WTC11 (cell line): ENCODE data around the gene PLEKHH2. TPM values are rescaled to one million over a fixed set of nuclear protein-coding genes. Genes with fewer than 3 reads are reported as not detected.

Experiments
- ATAC-seq: fragments of 200-7000 bp; cut with Tn5 transposase; 2 replicates; pipeline ENCODE4 v1.10.0; 2021; ENCODE audit warnings: mild to moderate bottlenecking, moderate library complexity
- CTCF ChIA-PET: fragments of 300-600 bp; sonication (Branson Sonifier 250); formaldehyde crosslinking; loops from one replicate; lab custom pipeline; 2021; ENCODE audit warnings: antibody characterized with exemption; lab: Charles Lee
- POLR2A ChIA-PET: fragments of 350-600 bp; sonication (Branson Sonifier 250); formaldehyde crosslinking; loops from one replicate; lab custom pipeline; 2021; ENCODE audit warnings: antibody characterized with exemption; lab: Charles Lee
- DNase-seq: peaks from one replicate; pipeline ENCODE4 v3.0.0; 2021; ENCODE audit warnings: low spot score
- H3K27ac Mint-ChIP-seq: 2 replicates; pipeline ENCODE4 v1.8.0; 2021; ENCODE audit warnings: mixed read lengths
- H3K27me3 Mint-ChIP-seq: 2 replicates; pipeline ENCODE4 v1.8.0; 2021; ENCODE audit warnings: low read depth, mild to moderate bottlenecking, moderate library complexity, mixed read lengths
- H3K36me3 Mint-ChIP-seq: 2 replicates; pipeline ENCODE4 v1.8.0; 2021; ENCODE audit warnings: mixed read lengths
- H3K4me1 Mint-ChIP-seq: 2 replicates; pipeline ENCODE4 v1.8.0; 2022; ENCODE audit warnings: mixed read lengths
- H3K4me3 Mint-ChIP-seq: 2 replicates; pipeline ENCODE4 v1.8.0; 2021; ENCODE audit warnings: mild to moderate bottlenecking, moderate library complexity, mixed read lengths
- H3K9me3 Mint-ChIP-seq: 2 replicates; pipeline ENCODE4 v1.8.0; 2021; ENCODE audit warnings: mixed read lengths
- CBFB ChIP-seq: sonication (generic); formaldehyde crosslinking; IDR thresholded peaks from 2 replicates; pipeline ENCODE4 v1.8.1; 2022; ENCODE audit warnings: mild to moderate bottlenecking, low read depth, missing genetic modification reagents
- CREB1 ChIP-seq: sonication (generic); formaldehyde crosslinking; IDR thresholded peaks from 2 replicates; pipeline ENCODE4 v1.8.0; 2023; ENCODE audit warnings: mild to moderate bottlenecking, missing genetic modification reagents
- E2F4 ChIP-seq: sonication (generic); formaldehyde crosslinking; IDR thresholded peaks from 2 replicates; pipeline ENCODE4 v1.8.1; 2022; ENCODE audit warnings: low read depth, mild to moderate bottlenecking, moderate library complexity, missing genetic modification reagents, borderline replicate concordance
- E2F5 ChIP-seq: sonication (generic); formaldehyde crosslinking; IDR thresholded peaks from 2 replicates; pipeline ENCODE4 v1.8.1; 2022; ENCODE audit warnings: mild to moderate bottlenecking, moderate library complexity, missing genetic modification reagents
- ELF4 ChIP-seq: sonication (generic); formaldehyde crosslinking; IDR thresholded peaks from 2 replicates; pipeline ENCODE4 v1.8.1; 2022; ENCODE audit warnings: low read depth, mild to moderate bottlenecking, moderate library complexity, missing genetic modification reagents
- EMX1 ChIP-seq: fragments of 250-450 bp; sonication (Bioruptor Pico); IDR thresholded peaks from 2 replicates; pipeline ENCODE4 v1.8.0; 2021; ENCODE audit warnings: mild to moderate bottlenecking
- ESRRA ChIP-seq: sonication (generic); formaldehyde crosslinking; IDR thresholded peaks from 2 replicates; pipeline ENCODE4 v1.8.1; 2022; ENCODE audit warnings: mild to moderate bottlenecking, missing genetic modification reagents, borderline replicate concordance
- FOXP4 ChIP-seq: sonication (generic); formaldehyde crosslinking; IDR thresholded peaks from 2 replicates; pipeline ENCODE4 v1.8.0; 2022; ENCODE audit warnings: mild to moderate bottlenecking, missing genetic modification reagents
- JUN ChIP-seq: sonication (generic); formaldehyde crosslinking; IDR thresholded peaks from 2 replicates; pipeline ENCODE4 v1.8.0; 2023; ENCODE audit warnings: mild to moderate bottlenecking, missing genetic modification reagents
- MLX ChIP-seq: sonication (generic); formaldehyde crosslinking; IDR thresholded peaks from 2 replicates; pipeline ENCODE4 v1.8.1; 2023; ENCODE audit warnings: mild to moderate bottlenecking, missing genetic modification reagents, moderate library complexity
- NR2C2 ChIP-seq: sonication (generic); formaldehyde crosslinking; IDR thresholded peaks from 2 replicates; pipeline ENCODE4 v1.8.0; 2022; ENCODE audit warnings: mild to moderate bottlenecking, missing genetic modification reagents
- RORB ChIP-seq: fragments of 250-450 bp; sonication (Bioruptor Pico); IDR thresholded peaks from 2 replicates; pipeline ENCODE4 v1.9.0; 2021; ENCODE audit warnings: mild to moderate bottlenecking
- SMAD4 ChIP-seq: sonication (generic); formaldehyde crosslinking; IDR thresholded peaks from 2 replicates; pipeline ENCODE4 v1.8.0; 2022; ENCODE audit warnings: mild to moderate bottlenecking, missing genetic modification reagents
- TEAD1 ChIP-seq: sonication (generic); formaldehyde crosslinking; IDR thresholded peaks from 2 replicates; pipeline ENCODE4 v1.8.0; 2022; ENCODE audit warnings: mild to moderate bottlenecking, missing genetic modification reagents
- TEAD4 ChIP-seq: sonication (generic); formaldehyde crosslinking; IDR thresholded peaks from 2 replicates; pipeline ENCODE4 v1.8.0; 2022; ENCODE audit warnings: mild to moderate bottlenecking, missing genetic modification reagents
- TP53 ChIP-seq: sonication (generic); formaldehyde crosslinking; IDR thresholded peaks from 2 replicates; pipeline ENCODE4 v1.8.1; 2023; ENCODE audit warnings: mild to moderate bottlenecking, missing genetic modification reagents
- ZBTB21 ChIP-seq: sonication (generic); formaldehyde crosslinking; IDR thresholded peaks from 2 replicates; pipeline ENCODE4 v1.8.1; 2023; ENCODE audit warnings: mild to moderate bottlenecking, missing genetic modification reagents, borderline replicate concordance
- ZBTB43 ChIP-seq: sonication (generic); formaldehyde crosslinking; IDR thresholded peaks from 2 replicates; pipeline ENCODE4 v1.8.1; 2023; ENCODE audit warnings: mild to moderate bottlenecking, missing genetic modification reagents
- ZNF219 ChIP-seq: sonication (generic); formaldehyde crosslinking; IDR thresholded peaks from 2 replicates; pipeline ENCODE4 v1.8.0; 2023; ENCODE audit warnings: missing genetic modification reagents, mild to moderate bottlenecking, borderline replicate concordance
- ZNF281 ChIP-seq: sonication (generic); formaldehyde crosslinking; IDR thresholded peaks from 2 replicates; pipeline ENCODE4 v1.8.0; 2023; ENCODE audit warnings: mild to moderate bottlenecking, missing genetic modification reagents
- ZNF317 ChIP-seq: sonication (generic); formaldehyde crosslinking; IDR thresholded peaks from 2 replicates; pipeline ENCODE4 v1.8.1; 2023; ENCODE audit warnings: low read depth, mild to moderate bottlenecking, moderate library complexity, missing genetic modification reagents, borderline replicate concordance
- ZSCAN18 ChIP-seq: fragments of 250-450 bp; sonication (Bioruptor Pico); IDR thresholded peaks from 2 replicates; pipeline ENCODE4 v2.1.2; 2022; ENCODE audit warnings: mild to moderate bottlenecking, moderate library complexity
- total RNA-seq: library from RNA; stranded (reverse); gene quantifications from 3 replicates; pipeline ENCODE4 v1.2.3, GENCODE V29; 2021

PLEKHH2 gene
- total RNA-seq, 1 experiment from 2014 or later = 5.8 TPM

- TF ChIP-seq FOXP4 (CRISPR knock-in tag) = no peak
- no peak for TF ChIP-seq TEAD4 (CRISPR knock-in tag)
- no peak for TF ChIP-seq CREB1 (CRISPR knock-in tag)
- TF ChIP-seq EMX1 (CRISPR knock-in tag) = no peak
- TF ChIP-seq ZSCAN18 (CRISPR knock-in tag) = no peak
- TF ChIP-seq MLX (CRISPR knock-in tag) = no peak
- no peak for TF ChIP-seq TP53 (CRISPR knock-in tag)
- TF ChIP-seq ELF4 = no peak
- TF ChIP-seq RORB = no peak
- TF ChIP-seq JUN = no peak
- no peak for TF ChIP-seq E2F5 (CRISPR knock-in tag)
Measured at GRCh38 chr2:43745457-43745856, 108.4 kb downstream of the PLEKHH2 start (continued).

GRCh38 chr2:43748333-43748732 lies 111.3 kb downstream of the PLEKHH2 start:
- no peak for ATAC-seq
- H3K36me3 Mint-ChIP-seq = no peaks in the 10 kb centered on the region
- no peaks in the 10 kb centered on the region for H3K27me3 Mint-ChIP-seq
- ChIA-PET POLR2A (no interaction called here), CTCF (no interaction called here)
- no peak overlapping the region for H3K4me3 Mint-ChIP-seq
- 0 out of 2 replicates have a peak, but pooled peaks cover 4% of the 10 kb centered on the region for H3K4me1 Mint-ChIP-seq
- DNase-seq = no peak
- no peaks in the 10 kb centered on the region for H3K9me3 Mint-ChIP-seq
- H3K27ac Mint-ChIP-seq = no peak overlapping the region
- no peak for TF ChIP-seq ZBTB43 (CRISPR knock-in tag)
- TF ChIP-seq TEAD4 (CRISPR knock-in tag) = no peak
- TF ChIP-seq, all 79 proteins: peak for 0

- Mint-ChIP-seq H3K9me3 (no peaks in the 10 kb centered on the region), H3K4me3 (no peak overlapping the region), H3K27me3 (no peaks in the 10 kb centered on the region), H3K27ac (no peak overlapping the region), H3K36me3 (no peaks in the 10 kb centered on the region), H3K4me1 (0 out of 2 replicates have a peak, but pooled peaks cover 6% of the 10 kb centered on the region)
- ATAC-seq (no peak), DNase-seq (no peak)
- ChIA-PET CTCF (no interaction called here), POLR2A (no interaction called here)
- TF ChIP-seq ESRRA (CRISPR knock-in tag) = no peak
- TF ChIP-seq ZBTB21 (CRISPR knock-in tag) = no peak
- TF ChIP-seq MLX (CRISPR knock-in tag) = no peak
- no peak for TF ChIP-seq CBFB (CRISPR knock-in tag)
- TF ChIP-seq TEAD1 (CRISPR knock-in tag) = no peak
- TF ChIP-seq ZNF317 = no peak
- no peak for TF ChIP-seq SMAD4 (CRISPR knock-in tag)
- TF ChIP-seq ZSCAN18 (CRISPR knock-in tag) = no peak
- no peak for TF ChIP-seq ZNF281 (CRISPR knock-in tag)
- no peak for TF ChIP-seq E2F4 (CRISPR knock-in tag)
- TF ChIP-seq NR2C2 = no peak
- no peak for TF ChIP-seq ZNF219 (CRISPR knock-in tag)
Measured at GRCh38 chr2:43749583-43749982, 112.5 kb downstream of the PLEKHH2 start.
